ENCODE measurements around the gene B9D1.

Gene B9D1

DNA sequence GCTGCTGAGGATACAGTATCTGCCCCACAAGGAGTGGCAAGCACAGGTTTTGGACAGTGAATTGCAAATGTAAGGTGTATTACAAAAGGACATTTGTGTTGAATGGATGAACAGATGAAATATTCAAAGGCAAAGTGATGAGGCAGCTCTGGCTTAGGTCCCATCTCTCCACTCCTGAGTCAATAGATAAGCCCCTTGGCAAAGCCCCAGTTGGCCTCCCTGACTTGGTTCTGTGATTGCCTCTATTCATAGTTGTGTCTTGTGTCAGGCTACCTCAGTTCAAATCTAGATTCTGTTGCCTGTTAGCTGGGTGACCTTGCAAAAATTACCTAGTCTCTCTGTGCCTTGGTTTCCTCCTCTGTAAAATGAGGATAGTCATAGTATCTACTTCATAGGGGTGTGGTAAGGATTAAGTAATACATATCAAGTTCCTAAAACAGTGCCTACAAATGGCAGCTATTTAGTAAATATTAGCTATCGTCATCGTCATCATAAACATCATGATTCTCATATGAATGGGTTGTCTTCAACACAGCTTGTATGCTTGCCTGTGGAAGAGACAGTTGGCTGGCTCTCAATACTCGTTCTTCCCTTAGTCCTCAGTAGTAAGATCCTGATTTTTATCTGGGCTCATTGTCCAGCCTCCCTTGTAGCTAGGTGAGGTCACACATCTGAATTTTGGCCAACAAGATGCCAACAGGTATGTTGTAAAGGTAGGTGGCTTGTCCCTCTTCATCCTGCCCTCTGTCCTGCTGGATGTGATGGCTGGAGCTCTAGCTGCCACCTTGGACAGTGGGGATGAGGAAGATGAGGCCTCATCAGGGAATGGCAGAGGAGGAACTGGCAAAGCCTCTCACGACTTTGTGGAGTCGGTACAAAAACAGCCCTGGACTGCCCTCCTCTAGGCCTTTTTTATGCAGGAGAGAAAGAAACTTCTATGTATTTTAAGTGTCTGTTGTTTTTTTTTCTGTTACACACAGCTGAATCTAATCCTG lies 26.6 kb upstream of the B9D1 start:
- DNase-seq (ENCODE audit: low read depth): no peak

DNA sequence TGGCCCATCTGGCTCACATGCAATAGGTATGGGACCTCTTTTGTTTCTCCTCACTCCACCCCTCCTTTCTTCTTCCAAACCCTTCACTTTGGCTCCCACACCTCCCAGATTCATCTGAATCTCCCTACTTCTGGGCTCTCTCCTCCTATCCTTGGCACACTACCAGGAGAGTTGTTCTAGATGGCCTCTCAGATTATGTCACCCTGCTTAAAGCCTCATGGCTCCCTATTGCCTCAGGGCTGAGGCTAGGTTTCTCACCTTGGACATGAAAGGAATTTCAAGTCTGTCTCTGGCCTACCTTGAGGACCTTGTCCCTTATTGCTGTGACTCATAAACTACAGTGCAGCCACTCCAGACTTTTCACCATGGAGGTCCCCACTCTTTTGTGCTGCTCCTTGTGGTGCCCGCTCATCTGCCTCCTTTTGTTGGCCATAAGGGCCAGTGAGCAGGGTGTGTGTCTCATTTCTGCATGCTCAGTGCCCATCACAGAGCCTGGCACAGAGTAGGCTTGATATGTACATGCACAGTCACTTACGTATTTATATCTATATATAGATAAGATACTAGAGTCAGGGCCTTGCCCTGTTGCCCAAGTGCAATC lies 25.5 kb upstream of the B9D1 start:
- DNase-seq (ENCODE audit: low read depth): no peak

DNA sequence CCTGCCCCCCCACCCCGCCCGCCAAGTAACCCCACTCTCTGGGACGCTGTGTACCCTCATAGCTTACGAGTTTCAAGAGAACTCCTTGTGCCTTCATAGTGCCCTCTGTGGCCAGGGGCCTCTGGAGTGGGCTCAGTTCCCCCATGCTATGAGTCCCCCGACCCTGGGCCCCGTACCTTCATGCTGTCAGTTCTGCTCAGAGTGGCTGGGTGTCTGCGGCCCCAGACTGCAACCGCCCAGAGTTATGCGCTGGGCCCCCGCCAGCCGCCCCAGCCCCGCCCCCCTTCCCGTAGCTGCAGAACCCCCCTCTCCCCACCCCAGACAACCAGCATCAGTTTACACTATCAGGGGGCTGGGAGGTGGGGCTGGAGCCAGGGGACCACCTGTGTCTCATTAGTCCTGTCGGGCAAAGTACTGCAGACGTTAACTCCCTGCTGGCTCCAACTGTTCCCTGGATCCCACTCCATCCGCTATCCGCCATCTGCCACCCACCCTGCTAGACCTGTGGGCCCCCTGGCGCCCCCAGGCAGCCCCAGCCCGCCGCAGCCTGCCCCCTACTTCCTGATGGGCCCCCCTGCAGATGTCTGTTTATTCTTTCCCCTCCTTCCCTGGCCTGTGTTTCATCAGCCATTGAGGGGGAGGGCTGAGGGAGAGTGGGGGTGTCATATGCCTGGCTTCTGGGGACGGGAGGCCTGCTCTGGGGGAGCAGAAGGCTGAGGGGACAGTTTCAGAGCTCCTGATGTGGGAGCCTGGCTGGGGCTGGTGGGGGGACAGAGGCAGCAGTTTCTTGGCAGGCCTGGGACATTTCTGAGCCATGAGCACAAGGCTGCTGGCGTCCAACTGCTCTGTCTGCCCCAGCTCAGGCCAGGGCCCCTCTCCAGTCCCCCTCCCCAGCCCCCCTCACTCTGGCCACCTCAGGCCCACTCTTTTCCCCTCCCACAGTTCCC lies 24.7 kb upstream of the B9D1 start, which contains the start of gene MFAP4:
Gene MFAP4, minus strand, starts transcription at position 217 of the 947 bp plus-strand sequence. Its CDS starts 35 bp downstream, at position 182.
- no peak for DNase-seq (ENCODE audit: low read depth)

GRCh38 chr17:19386051-19386929 lies 23.8 kb upstream of the B9D1 start:
- peak; percentile 76 for DNase-seq (ENCODE audit: low read depth)

DNA sequence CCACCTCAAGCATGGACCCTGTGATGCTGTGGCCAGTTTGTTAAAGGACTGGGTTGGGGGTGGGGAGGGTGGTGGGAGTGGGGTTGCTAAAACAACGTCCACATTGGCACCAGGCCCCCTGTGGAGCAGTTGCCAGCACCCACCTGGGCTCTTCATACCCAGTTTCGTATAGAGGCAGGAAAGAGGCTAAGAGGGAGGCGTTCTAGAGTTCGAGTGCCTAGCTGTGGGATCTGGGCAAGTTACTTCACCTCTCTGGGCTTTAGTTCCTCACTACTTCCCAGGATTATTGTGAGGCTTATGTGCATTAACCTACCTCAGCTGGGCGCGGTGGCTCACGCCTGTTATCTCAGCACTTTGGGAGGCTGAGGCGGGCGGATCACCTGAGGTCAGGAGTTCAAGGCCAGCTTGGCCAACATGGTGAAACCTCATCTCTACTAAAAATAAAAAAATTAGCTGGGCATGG lies 23.0 kb upstream of the B9D1 start:
- no peak for DNase-seq (ENCODE audit: low read depth)

DNA sequence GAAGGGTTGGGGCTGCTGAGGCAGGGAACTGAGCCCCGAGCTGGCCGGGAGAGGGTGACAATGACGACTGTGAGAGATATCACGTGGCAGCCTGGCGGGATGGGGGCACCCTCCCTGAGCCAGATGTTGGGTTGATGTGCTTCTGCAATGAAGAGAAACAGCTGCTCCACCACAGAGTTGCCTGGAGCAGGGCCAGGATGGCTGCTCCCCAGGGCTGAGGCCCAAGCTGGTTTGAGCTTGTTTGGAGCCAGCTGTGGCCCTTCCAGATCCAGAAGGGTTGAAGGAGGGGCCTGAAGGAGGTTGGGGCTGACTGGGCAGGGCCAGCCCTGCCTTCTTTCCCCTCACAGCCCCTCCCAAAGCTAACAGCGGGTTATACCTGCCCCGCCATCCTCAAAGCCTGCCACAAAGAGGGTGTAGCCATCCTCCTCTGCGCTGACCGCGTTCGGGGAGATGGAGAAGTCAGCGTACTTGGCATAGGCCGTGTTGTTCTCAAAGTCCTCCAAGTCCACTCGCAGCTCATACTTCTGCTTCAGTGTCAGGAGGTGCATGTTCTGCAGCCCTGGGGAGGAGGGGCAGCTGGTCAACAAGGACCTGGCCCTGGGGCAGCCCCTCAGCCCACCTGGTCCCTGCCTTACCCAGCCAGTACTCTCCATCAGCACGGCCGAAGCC lies 22.3 kb upstream of the B9D1 start:
- no peak for DNase-seq (ENCODE audit: low read depth)

- no peak for DNase-seq (ENCODE audit: low read depth)
Observed at GRCh38 chr17:19383681-19384470, 21.4 kb upstream of the B9D1 start.

GRCh38 chr17:19382531-19383444 lies 20.3 kb upstream of the B9D1 start:
- no peak for DNase-seq (ENCODE audit: low read depth)

GRCh38 chr17:19381741-19382444 lies 19.4 kb upstream of the B9D1 start:
- DNase-seq (ENCODE audit: low read depth): no peak

DNA sequence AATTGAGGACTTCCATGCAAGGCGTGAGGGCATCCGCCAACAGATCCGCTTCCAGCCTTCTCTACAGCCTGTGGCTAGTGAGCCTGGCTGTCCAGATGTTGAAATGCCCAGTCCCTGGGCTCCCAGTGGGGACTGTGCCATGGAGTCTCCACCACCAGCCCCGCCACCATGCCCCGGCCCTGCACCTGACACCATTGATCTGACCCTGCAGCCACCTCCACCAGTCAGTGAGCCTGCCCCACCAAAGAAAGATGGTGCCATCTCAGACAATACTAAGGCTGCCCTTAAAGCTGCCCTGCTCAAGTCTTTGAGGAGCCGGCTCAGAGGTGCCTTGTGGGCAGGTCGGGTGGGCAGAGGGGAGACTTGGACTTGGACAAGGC lies 18.8 kb upstream of the B9D1 start:
- no peak for DNase-seq (ENCODE audit: low read depth)

- no peak for DNase-seq (ENCODE audit: low read depth)
Observed at GRCh38 chr17:19380481-19381301, 18.2 kb upstream of the B9D1 start.

- DNase-seq (ENCODE audit: low read depth): no peak
Observed at GRCh38 chr17:19379361-19380065, 17.0 kb upstream of the B9D1 start.

DNA sequence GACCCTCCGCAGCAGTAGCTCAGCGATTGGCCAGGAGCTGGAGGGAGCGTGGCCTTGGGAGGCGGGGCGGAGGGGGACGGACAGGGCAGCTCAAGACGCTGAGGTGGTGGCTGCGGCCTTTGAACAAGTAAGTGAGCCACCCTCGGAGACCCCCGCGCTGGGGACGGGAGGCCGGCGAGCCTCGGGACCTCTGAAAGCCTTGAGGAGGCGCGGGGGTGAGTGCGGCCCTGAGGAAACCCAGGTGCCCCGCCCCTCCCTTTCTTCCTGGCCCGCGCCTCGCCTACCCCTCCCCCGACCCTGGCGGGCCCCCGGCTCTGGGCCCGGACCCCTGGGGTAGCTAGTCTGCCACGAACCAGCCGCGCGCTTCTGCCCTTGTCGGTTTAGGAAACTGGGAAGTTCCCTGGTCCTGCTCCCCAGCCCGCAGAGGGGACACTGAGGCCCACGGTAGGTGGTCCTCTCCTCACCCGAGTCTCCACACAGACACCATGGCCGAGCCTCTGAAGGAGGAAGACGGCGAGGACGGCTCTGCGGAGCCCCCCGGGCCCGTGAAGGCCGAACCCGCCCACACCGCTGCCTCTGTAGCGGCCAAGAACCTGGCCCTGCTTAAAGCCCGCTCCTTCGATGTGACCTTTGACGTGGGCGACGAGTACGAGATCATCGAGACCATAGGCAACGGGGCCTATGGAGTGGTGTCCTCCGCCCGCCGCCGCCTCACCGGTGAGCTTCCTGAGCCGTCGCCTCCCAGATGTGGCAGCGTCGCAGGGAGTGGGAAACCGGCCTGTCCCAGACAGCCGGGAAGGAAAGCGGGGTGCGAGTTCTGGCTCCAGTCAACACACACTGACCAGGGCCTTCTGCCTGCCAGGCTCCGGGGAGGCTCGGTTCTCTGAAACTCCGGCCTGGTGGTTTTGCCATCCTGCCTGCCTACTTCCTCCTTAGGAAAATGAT lies 16.2 kb upstream of the B9D1 start, which contains the start of gene MAPK7:
Gene MAPK7, plus strand, starts transcription at position 83 of the 945 bp plus-strand sequence. Its CDS starts 403 bp downstream, at position 486.
- DNase-seq (ENCODE audit: low read depth): no peak

GRCh38 chr17:19377602-19378415 lies 15.3 kb upstream of the B9D1 start:
- peak; percentile 91 for DNase-seq (ENCODE audit: low read depth)

Measured in HS-5 (cell line).